OCI-LY1 (cell line): ENCODE results near the gene C19orf44.

Experiments used
- EZH2 ChIP-seq: fragments of 200-600 bp; sonication (generic), shearing (Covaris generic); IDR thresholded peaks from 2 replicates; pipeline ENCODE4 v1.8.0; 2017; ENCODE audit warnings: borderline replicate concordance, mixed run types, mild to moderate bottlenecking, antibody characterized with exemption, low read length, moderate library complexity, mixed read lengths
- TF ChIP-seq, protein P1 (sequence below): fragments of 200-600 bp; sonication (generic), shearing (Covaris generic); IDR thresholded peaks from 2 replicates; pipeline ENCODE4 v1.5.1; 2017; ENCODE audit warnings: mild to moderate bottlenecking, antibody characterized with exemption, low read length, moderate library complexity, mixed read lengths

DNA sequence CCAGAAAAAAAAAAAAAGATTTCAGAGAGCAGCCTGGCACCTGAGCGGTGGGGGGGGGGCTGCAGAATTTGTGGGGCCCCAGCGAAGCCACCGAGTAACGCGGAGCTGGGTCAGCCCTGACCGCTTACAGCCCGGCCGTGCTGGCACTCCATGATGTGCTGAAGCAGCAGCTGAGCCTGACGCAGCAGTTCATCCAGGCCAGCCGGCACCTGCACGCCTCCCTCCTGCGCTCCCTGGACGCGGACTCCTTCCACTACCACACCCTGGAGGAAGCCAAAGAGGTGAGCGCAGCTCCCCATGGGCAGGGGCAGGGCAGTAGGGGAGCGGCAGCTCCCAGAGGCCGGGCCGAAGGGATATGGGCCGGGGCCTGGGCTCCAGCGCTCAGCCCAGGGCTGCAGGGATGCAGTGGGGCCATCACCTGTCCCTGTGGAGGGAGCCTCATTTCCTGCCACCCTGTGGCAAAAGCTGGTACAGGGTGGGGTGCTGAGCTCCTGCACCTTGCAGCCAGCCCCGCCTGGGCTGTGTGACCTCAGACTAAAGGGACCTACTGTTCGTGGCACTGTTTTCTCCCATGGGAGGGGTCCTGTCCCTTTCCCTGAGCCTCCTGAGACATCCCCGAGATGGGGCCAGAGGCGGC is 18.3 kb downstream of the C19orf44 start:
- TF ChIP-seq, protein P1, sequence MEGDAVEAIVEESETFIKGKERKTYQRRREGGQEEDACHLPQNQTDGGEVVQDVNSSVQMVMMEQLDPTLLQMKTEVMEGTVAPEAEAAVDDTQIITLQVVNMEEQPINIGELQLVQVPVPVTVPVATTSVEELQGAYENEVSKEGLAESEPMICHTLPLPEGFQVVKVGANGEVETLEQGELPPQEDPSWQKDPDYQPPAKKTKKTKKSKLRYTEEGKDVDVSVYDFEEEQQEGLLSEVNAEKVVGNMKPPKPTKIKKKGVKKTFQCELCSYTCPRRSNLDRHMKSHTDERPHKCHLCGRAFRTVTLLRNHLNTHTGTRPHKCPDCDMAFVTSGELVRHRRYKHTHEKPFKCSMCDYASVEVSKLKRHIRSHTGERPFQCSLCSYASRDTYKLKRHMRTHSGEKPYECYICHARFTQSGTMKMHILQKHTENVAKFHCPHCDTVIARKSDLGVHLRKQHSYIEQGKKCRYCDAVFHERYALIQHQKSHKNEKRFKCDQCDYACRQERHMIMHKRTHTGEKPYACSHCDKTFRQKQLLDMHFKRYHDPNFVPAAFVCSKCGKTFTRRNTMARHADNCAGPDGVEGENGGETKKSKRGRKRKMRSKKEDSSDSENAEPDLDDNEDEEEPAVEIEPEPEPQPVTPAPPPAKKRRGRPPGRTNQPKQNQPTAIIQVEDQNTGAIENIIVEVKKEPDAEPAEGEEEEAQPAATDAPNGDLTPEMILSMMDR, result peak; percentile 30
- no peak for TF ChIP-seq EZH2
